ENCODE data around the gene RCC2. TPM values are rescaled to one million over a fixed set of nuclear protein-coding genes. Genes with fewer than 3 reads are reported as not detected.
A peak's percentile ranks its signal among the peaks of the same experiment; 100 is the strongest.

Gene RCC2
- total RNA-seq, 1 experiment from 2014 or later: 473 TPM

- no peak overlapping the region for H3K9ac ChIP-seq (ENCODE audit: extremely low read depth, insufficient read length, low read length)
- no peak overlapping the region for H4K5ac ChIP-seq (ENCODE audit: insufficient read length, low read depth, low read length)
- no peaks in the 10 kb centered on the region for H3K4me1 ChIP-seq (ENCODE audit: insufficient read depth, low read length)
- no peak overlapping the region for H2AK5ac ChIP-seq (ENCODE audit: insufficient read length, low read length)
- H3K9me3 ChIP-seq (ENCODE audit: control insufficient read depth, low read depth, low read length): no peaks in the 10 kb centered on the region
- peaks cover 9% of the 10 kb centered on the region for H3K79me1 ChIP-seq (ENCODE audit: insufficient read depth, low read depth, low read length, poor library complexity, severe bottlenecking)
- no peak overlapping the region for H2AFZ ChIP-seq (ENCODE audit: low read length)
- no peaks in the 10 kb centered on the region for H3K9me3 Mint-ChIP-seq
- H4K8ac ChIP-seq (replicated peaks; ENCODE audit: insufficient read length, low read depth, low read length): no peak overlapping the region
- no peak overlapping the region for H2BK120ac ChIP-seq (ENCODE audit: low read depth, low read length, poor library complexity, severe bottlenecking)
- H3T11ph ChIP-seq (ENCODE audit: low read length): no peak overlapping the region
- H3K23me2 ChIP-seq (ENCODE audit: insufficient read length, low read depth, low read length, poor library complexity, severe bottlenecking): no peaks in the 10 kb centered on the region
- no peak overlapping the region for H3K56ac ChIP-seq (ENCODE audit: insufficient read length, low read depth, low read length)
- peaks cover 85 to 100% (median 100%) of the 10 kb centered on the region in 3 experiments for H3K36me3 Mint-ChIP-seq (ENCODE audit: insufficient read depth in 1 of 3, low read depth in 3 of 3)
- TF ChIP-seq CTCF (conservative IDR thresholded peaks at IDR 0.05): no peak
- no peak overlapping the region for H3K4ac ChIP-seq (ENCODE audit: low read depth, low read length)
- H2BK15ac ChIP-seq (ENCODE audit: low read depth, low read length): no peak overlapping the region
- H3K27me3 ChIP-seq (ENCODE audit: insufficient read depth, low read length): no peaks in the 10 kb centered on the region
- no peaks in the 10 kb centered on the region; the same call in none of the 2 replicates for H3K27me3 Mint-ChIP-seq (ENCODE audit: low read depth)
- no CpG with 5 or more reads among the region's 16 CpGs for WGBS (ENCODE audit: extremely low coverage, insufficient read length, low lambda C conversion rate)
- no peak overlapping the region for H3K4me2 ChIP-seq (ENCODE audit: insufficient read depth, insufficient read length, low read length)
- no peak overlapping the region; a peak in 1 of 5 replicates for H3K4me3 Mint-ChIP-seq
- no peak overlapping the region for H2BK12ac ChIP-seq (ENCODE audit: insufficient read length, low read depth, low read length)
- H3K18ac ChIP-seq (ENCODE audit: insufficient read length, low read depth, low read length): no peak overlapping the region
- H2BK20ac ChIP-seq (ENCODE audit: low read depth, low read length, poor library complexity, severe bottlenecking): no peak overlapping the region
- H2BK5ac ChIP-seq (ENCODE audit: insufficient read length, low read length): no peak overlapping the region
- H3K14ac ChIP-seq (ENCODE audit: insufficient read depth, low read length): no peak overlapping the region
- H4K20me1 ChIP-seq (ENCODE audit: control insufficient read depth, insufficient read depth, insufficient read length): no peaks in the 10 kb centered on the region
- peaks cover 37 to 49% of the 10 kb centered on the region in 2 experiments for H3K4me1 Mint-ChIP-seq
- H3K27ac Mint-ChIP-seq: peak overlapping the region; percentile 58 to 93 (median 86); a peak in 4 of 7 replicates
- no peak overlapping the region for H4K91ac ChIP-seq (ENCODE audit: insufficient read length, low read depth, low read length)
- no peaks in the 10 kb centered on the region; the same call in 1 of the 2 replicates for H3K79me2 ChIP-seq (ENCODE audit: insufficient read depth, low read length)
- no peak overlapping the region for H3K27ac ChIP-seq (ENCODE audit: insufficient read length, low read depth, low read length)
- H3K23ac ChIP-seq (ENCODE audit: insufficient read length, low read depth, low read length): no peak overlapping the region
- DNase-seq: no peak
These were observed 27.2 kb downstream of the RCC2 start for GRCh38 chr1:17412093-17412870.
